H1 (cell line): Measurements from ENCODE around the gene ADAMTS6. TPM values are rescaled to one million over a fixed set of nuclear protein-coding genes. Genes with fewer than 3 reads are reported as not detected.

Experiments used
- CTCF ChIA-PET: fragments of 300-600 bp; sonication (Branson Sonifier 250); formaldehyde crosslinking; loops from one replicate; lab custom pipeline; 2021; ENCODE audit not compliant: partially characterized antibody; lab: Charles Lee
- POLR2A ChIA-PET: fragments of 300-600 bp; sonication (Branson Sonifier 250); formaldehyde crosslinking; loops from one replicate; lab custom pipeline; 2021; ENCODE audit warnings: inconsistent platforms; ENCODE audit not compliant: partially characterized antibody; lab: Charles Lee
- DNase-seq, 2 experiments: peaks; one replicate each; pipeline versions ENCODE4 v3.0.0 to v3.0.0-alpha.2; 2010 to 2022; ENCODE audit warnings: low spot score in 2 of 2, low read depth in 1 of 2, mixed read lengths in 1 of 2
- FAIRE-seq: peaks from 2 replicates; lab custom pipeline; 2011; peaks lifted over from hg19 to GRCh38; lab: Jason Lieb, UNC
- H2AFZ ChIP-seq: 2 replicates; pipeline ENCODE4 v1.8.1; 2012; ENCODE audit warnings: low read length, inconsistent platforms
- H2AK5ac ChIP-seq: 2 replicates; pipeline ENCODE4 v1.6.1; 2013; ENCODE audit warnings: low read depth, low read length
- H2BK120ac ChIP-seq: replicated peaks from 2 replicates; pipeline ENCODE3; 2013; ENCODE audit warnings: low read depth, low read length, inconsistent platforms
- H2BK12ac ChIP-seq: 2 replicates; pipeline ENCODE4 v1.6.1; 2013; ENCODE audit warnings: low read depth, low read length
- H2BK15ac ChIP-seq: 2 replicates; pipeline ENCODE4 v1.6.1; 2013; ENCODE audit warnings: low read length
- H2BK20ac ChIP-seq: 2 replicates; pipeline ENCODE4 v1.6.1; 2013; ENCODE audit warnings: low read length
- H2BK5ac ChIP-seq: 2 replicates; pipeline ENCODE4 v1.6.1; 2013; ENCODE audit warnings: low read depth, low read length
- H3K14ac ChIP-seq: 2 replicates; pipeline ENCODE4 v1.6.1; 2013; ENCODE audit warnings: inconsistent platforms; ENCODE audit not compliant: insufficient read length
- H3K18ac ChIP-seq: 2 replicates; pipeline ENCODE4 v1.6.1; 2013; ENCODE audit warnings: low read length; ENCODE audit errors: extremely low read depth
- H3K23ac ChIP-seq: 2 replicates; pipeline ENCODE4 v1.6.1; 2013; ENCODE audit warnings: inconsistent platforms; ENCODE audit not compliant: insufficient read length
- H3K23me2 ChIP-seq: 2 replicates; pipeline ENCODE4 v1.6.1; 2013; ENCODE audit warnings: low read depth, low read length
- H3K27ac ChIP-seq: 2 replicates; pipeline ENCODE4 v1.6.1; 2011; ENCODE audit warnings: low read depth, low read length, inconsistent platforms
- H3K27me3 ChIP-seq, 4 experiments: replicated peaks in 1 of 4; 1 replicate in 1 of 4; 2 replicates in 3 of 4; pipeline versions ENCODE4 v1.6.1 to v1.8.1; 2011 to 2013; ENCODE audit warnings: low read length in 3 of 4, mild to moderate bottlenecking in 3 of 4, inconsistent platforms in 2 of 4, mixed read lengths in 2 of 4, moderate library complexity in 1 of 4; ENCODE audit not compliant: control insufficient read depth in 3 of 4, insufficient read depth in 3 of 4; ENCODE audit errors: extremely low read depth in 1 of 4
- H3K36me3 ChIP-seq, 4 experiments: 2 replicates each; pipeline versions ENCODE4 v1.6.1 to v1.8.1; 2011 to 2013; ENCODE audit warnings: mild to moderate bottlenecking in 4 of 4, low read length in 3 of 4, moderate library complexity in 2 of 4, control low read depth in 1 of 4, inconsistent platforms in 1 of 4; ENCODE audit not compliant: insufficient read depth in 4 of 4, control insufficient read depth in 2 of 4
- H3K4ac ChIP-seq: replicated peaks from 2 replicates; pipeline ENCODE3; 2013; ENCODE audit warnings: low read length, low read depth, mixed read lengths, inconsistent platforms; ENCODE audit not compliant: insufficient read length
- H3K4me1 ChIP-seq, 4 experiments: replicated peaks in 1 of 4; 1 replicate in 1 of 4; 2 replicates in 3 of 4; pipeline versions ENCODE4 v1.6.1 to v1.8.1; 2011 to 2013; ENCODE audit warnings: low read length in 3 of 4, inconsistent platforms in 2 of 4, mixed read lengths in 1 of 4; ENCODE audit not compliant: insufficient read depth in 4 of 4, control insufficient read depth in 3 of 4
- H3K4me2 ChIP-seq, 2 experiments: 2 replicates each; pipeline versions ENCODE4 v1.6.1 to v1.8.1; 2011 to 2013; ENCODE audit warnings: low read depth in 2 of 2, low read length in 2 of 2, control low read depth in 1 of 2, inconsistent platforms in 1 of 2, mild to moderate bottlenecking in 1 of 2; ENCODE audit not compliant: insufficient read depth in 1 of 2
- H3K4me3 ChIP-seq, 4 experiments: fragments of 200-600, 300-600 bp in 1 of 4; sonication (generic), shearing (Covaris generic), sonication (Bioruptor Twin) in 1 of 4; 2 replicates each; pipeline versions ENCODE4 v1.5.1 to v1.8.1; 2011 to 2016; ENCODE audit warnings: low read length in 4 of 4, low read depth in 3 of 4, control low read depth in 2 of 4, inconsistent platforms in 2 of 4, mild to moderate bottlenecking in 2 of 4, mixed read lengths in 1 of 4, moderate library complexity in 1 of 4; ENCODE audit not compliant: insufficient read depth in 2 of 4; ENCODE audit errors: extremely low read depth in 1 of 4
- H3K56ac ChIP-seq: replicated peaks from 2 replicates; pipeline ENCODE3; 2013; ENCODE audit warnings: low read depth, mild to moderate bottlenecking, mixed read lengths, low read length, inconsistent platforms; ENCODE audit not compliant: insufficient read length
- H3K79me1 ChIP-seq: 2 replicates; pipeline ENCODE4 v1.6.1; 2013; ENCODE audit warnings: low read depth, low read length, control low read depth
- H3K79me2 ChIP-seq, 2 experiments: 2 replicates each; pipeline versions ENCODE4 v1.6.1 to v1.8.1; 2012 to 2013; ENCODE audit warnings: low read length in 2 of 2, mild to moderate bottlenecking in 2 of 2, inconsistent platforms in 1 of 2; ENCODE audit not compliant: insufficient read depth in 2 of 2, control insufficient read depth in 1 of 2
- H3K9ac ChIP-seq, 4 experiments: replicated peaks in 1 of 4; 1 replicate in 1 of 4; 2 replicates in 3 of 4; pipeline versions ENCODE4 v1.6.1 to v1.8.1; 2011 to 2013; ENCODE audit warnings: low read depth in 3 of 4, low read length in 3 of 4, control low read depth in 2 of 4, mild to moderate bottlenecking in 2 of 4, moderate library complexity in 2 of 4, inconsistent platforms in 1 of 4; ENCODE audit errors: extremely low read depth in 1 of 4
- H3K9me3 ChIP-seq, 2 experiments: 2 replicates each; pipeline versions ENCODE4 v1.6.1 to v1.8.1; 2012 to 2013; ENCODE audit warnings: mild to moderate bottlenecking in 2 of 2, moderate library complexity in 2 of 2, control low read depth in 1 of 2, inconsistent platforms in 1 of 2, low read depth in 1 of 2, low read length in 1 of 2, mixed read lengths in 1 of 2; ENCODE audit not compliant: insufficient read depth in 2 of 2
- H4K20me1 ChIP-seq, 2 experiments: replicated peaks in 1 of 2; 2 replicates each; pipeline versions ENCODE3 to v1.8.1; 2011 to 2013; ENCODE audit warnings: inconsistent platforms in 2 of 2, low read length in 2 of 2, mild to moderate bottlenecking in 1 of 2; ENCODE audit not compliant: insufficient read depth in 2 of 2, control insufficient read depth in 1 of 2
- H4K5ac ChIP-seq: 2 replicates; pipeline ENCODE4 v1.6.1; 2013; ENCODE audit warnings: low read length, low read depth, mixed read lengths, inconsistent platforms; ENCODE audit not compliant: insufficient read length
- H4K8ac ChIP-seq: 2 replicates; pipeline ENCODE4 v1.8.0; 2013; ENCODE audit warnings: mild to moderate bottlenecking, moderate library complexity, low read length, inconsistent platforms; ENCODE audit not compliant: insufficient read depth; ENCODE audit errors: extremely low read depth
- H4K91ac ChIP-seq: replicated peaks from 2 replicates; pipeline ENCODE3; 2013; ENCODE audit warnings: low read length, mixed read lengths, inconsistent platforms; ENCODE audit not compliant: insufficient read length
- CBX8 ChIP-seq: fragments of 300-800, 300-1000 bp; sonication (generic); IDR thresholded peaks from 2 replicates; pipeline ENCODE4 v1.7.1; 2016; ENCODE audit warnings: low read depth, low read length, borderline replicate concordance
- KDM4A ChIP-seq: IDR thresholded peaks from one replicate; pipeline ENCODE4 v1.7.1; 2012; ENCODE audit warnings: low read depth, mild to moderate bottlenecking, moderate library complexity, low read length, inconsistent platforms; ENCODE audit not compliant: severe bottlenecking
- POLR2A ChIP-seq, 2 experiments: IDR thresholded peaks; 1 replicate in 1 of 2; 2 replicates in 1 of 2; pipeline ENCODE4 v1.6.1; 2011; ENCODE audit warnings: low read depth in 2 of 2, low read length in 2 of 2, mild to moderate bottlenecking in 2 of 2; ENCODE audit errors: control extremely low read depth in 1 of 2
- TEAD4 ChIP-seq: IDR thresholded peaks from 2 replicates; pipeline ENCODE4 v1.6.1; 2012; ENCODE audit warnings: low read depth, low read length, inconsistent platforms, mixed read lengths
- WGBS, 2 experiments: shearing (Covaris generic) in 1 of 2; methylation state at CpG; one replicate each; pipeline versions ENCODE4 v1.1.6 to v1.1.7; 2013 to 2015; ENCODE audit warnings: low lambda C conversion rate in 2 of 2, mixed read lengths in 2 of 2, inconsistent platforms in 1 of 2, low coverage in 1 of 2, missing lambda C conversion rate in 1 of 2; ENCODE audit not compliant: insufficient replicate concordance in 2 of 2, insufficient coverage in 1 of 2, insufficient read length in 1 of 2; ENCODE audit errors: extremely low coverage in 1 of 2, missing lambda C conversion rate in 1 of 2; 5-methylcytosine and 5-hydroxymethylcytosine counted together
- polyA plus RNA-seq, 7 experiments: library from polyadenylated mRNA; depleted of rRNA in 3 of 7; stranded (reverse) in 5 of 7; unstranded in 2 of 7; fragments of >200 nt in 5 of 7; fragments of 200-250 nt in 2 of 7; gene quantifications; 1 replicate in 5 of 7; 2 replicates in 1 of 7; 4 replicates in 1 of 7; pipeline versions ENCODE4 v1.2.1 to v1.2.3, GENCODE V29; 2011 to 2013; ENCODE audit warnings: missing spikeins in 2 of 7, mixed read lengths in 2 of 7
- total RNA-seq: library from RNA; stranded (reverse); fragmentation: NEBNext Ultra II Directional; extraction: Animal tissue kit (Norgen Biotek cat#: 25700); gene quantifications from 2 replicates; pipeline ENCODE4 v1.2.1, GENCODE V29; 2021

The ADAMTS6 gene
- total and polyA plus RNA-seq, 2 of the 8 experiments (the other 6 are each of a cell fraction or from before 2014, with no cell fraction given): 0.74 to 2.4 TPM

DNA sequence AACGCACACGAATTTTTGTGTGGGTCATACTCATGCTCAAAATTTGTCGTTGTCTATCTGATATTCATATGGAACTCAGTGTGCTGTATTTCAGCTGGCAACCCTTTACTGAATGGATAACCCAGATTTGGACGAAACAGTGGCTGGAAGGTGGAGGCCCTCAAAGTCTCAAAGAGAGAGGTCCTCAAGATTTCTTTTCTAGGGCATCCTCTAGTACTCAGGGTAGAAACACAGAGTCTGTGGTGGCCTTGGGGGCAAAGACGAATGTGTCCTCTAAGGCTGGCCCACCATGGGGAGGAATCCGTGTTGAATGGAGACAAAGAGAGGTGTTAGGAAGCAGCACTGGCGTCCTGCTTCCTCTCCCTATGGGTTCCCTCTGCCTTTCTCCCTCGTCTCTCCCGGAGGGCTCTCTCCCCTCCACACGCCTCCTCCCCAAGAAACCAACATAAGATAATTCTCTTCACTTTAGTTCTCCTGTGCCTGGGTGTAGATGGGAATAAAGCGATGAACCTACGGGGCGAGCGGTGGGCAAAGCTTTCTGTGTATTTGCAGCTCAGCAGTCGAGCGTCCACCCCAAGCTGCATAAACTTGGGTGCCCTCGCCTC lies 379.2 kb downstream of the ADAMTS6 start:
- no peak for FAIRE-seq
- no peaks in the 10 kb centered on the region for H3K79me1 ChIP-seq
- H3K4me2 ChIP-seq: peak overlapping the region; percentile 46 to 56

More for the DNA sequence above, 379.2 kb downstream of the ADAMTS6 start:
- Histone ChIP-seq H3K18ac (peak overlapping the region; percentile 68), H3K4ac (peak overlapping the region; percentile 13), H3K4me3 (peak overlapping the region in 3 of 4 experiments; percentile 25 to 55 (median 27); a peak in 5 of 8 replicates), H3K79me2 (no peaks in the 10 kb centered on the region), H2BK15ac (no peak overlapping the region), H4K5ac (no peak overlapping the region), H4K8ac (peak overlapping the region; percentile 93), H2AK5ac (no peak overlapping the region), H2BK120ac (no peak overlapping the region), H2BK5ac (peak overlapping the region; percentile 69; the same call in 1 of the 2 replicates), H3K9ac (peak overlapping the region in 3 of 4 experiments; percentile 48 to 78 (median 60); a peak in 5 of 7 replicates), H3K9me3 (no peaks in the 10 kb centered on the region), H3K27me3 (no peaks in the 10 kb centered on the region), H2AFZ (peak overlapping the region; percentile 92), H4K20me1 (no peaks in the 10 kb centered on the region), H3K36me3 (no peaks in the 10 kb centered on the region)
- CTCF ChIA-PET: interaction anchor here (0.5 to 6.8 kb wide), 12 partner anchors 13 to 445 kb away, joined by 3 to 63 read pairs (median 4); partner anchors contain the start of gene ADAMTS6
- 64% methylated on average over 17 of the region's 17 CpGs; no CpG with 5 or more reads in 1 of the 2 experiments for WGBS, 2 experiments
- TF ChIP-seq POLR2A (IDR thresholded peaks at IDR 0.05; ENCODE audit: control extremely low read depth in 1 of 2, low read depth in 2 of 2, low read length in 2 of 2): peak in 1 of 2 experiments; percentile 57; a peak in 2 of 3 replicates
- no peak for TF ChIP-seq CBX8
- no peak for TF ChIP-seq TEAD4
- peak; percentile 36 for TF ChIP-seq KDM4A
- TF ChIP-seq, all 59 proteins: peak for 2
- Histone ChIP-seq H3K56ac (no peak overlapping the region), H3K23ac (no peak overlapping the region), H4K91ac (no peak overlapping the region), H3K27ac (peak overlapping the region; percentile 71; the same call in 1 of the 2 replicates), H2BK20ac (peak overlapping the region; percentile 68; the same call in 1 of the 2 replicates), H2BK12ac (peak overlapping the region; percentile 92), H3K23me2 (no peaks in the 10 kb centered on the region), H3K14ac (no peak overlapping the region), H3K4me1 (peaks cover 4 to 6% (median 5%) of the 10 kb centered on the region in 4 experiments; a peak in 6 of 7 replicates)
- no peak for DNase-seq
- POLR2A ChIA-PET: interaction anchor here (0.9 to 2.5 kb wide), 4 partner anchors 9 to 380 kb away, joined by 3 to 9 read pairs (median 6); no protein-coding TSS in a partner anchor
